Measurements from ENCODE around the gene LYVE1.

The LYVE1 gene

DNA sequence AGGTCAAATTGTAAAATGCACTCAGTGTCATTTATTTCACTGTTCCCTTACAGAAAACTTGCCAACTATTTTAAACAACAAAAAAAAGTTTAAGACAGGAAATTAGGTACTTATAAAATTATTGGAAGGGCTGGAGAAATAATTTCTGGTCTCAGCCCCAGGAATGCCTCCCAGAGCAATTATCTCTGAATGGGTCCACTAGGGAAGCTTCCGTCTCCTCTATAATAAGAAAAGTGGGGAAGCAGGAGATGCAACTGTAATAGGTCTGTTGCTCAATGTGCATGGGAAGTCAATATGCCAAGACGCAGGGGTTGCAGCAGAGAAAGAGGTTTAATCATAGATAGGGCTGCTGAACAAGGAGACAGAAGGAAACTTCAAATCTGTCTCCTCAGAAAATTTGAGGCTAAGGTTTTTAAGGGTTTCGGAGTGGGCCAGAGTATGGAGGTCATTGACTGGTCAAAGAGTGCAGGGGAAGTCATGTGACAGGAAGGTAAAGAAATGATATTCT is 16.6 kb downstream of the LYVE1 start:
- DNase-seq, result no peak

DNA sequence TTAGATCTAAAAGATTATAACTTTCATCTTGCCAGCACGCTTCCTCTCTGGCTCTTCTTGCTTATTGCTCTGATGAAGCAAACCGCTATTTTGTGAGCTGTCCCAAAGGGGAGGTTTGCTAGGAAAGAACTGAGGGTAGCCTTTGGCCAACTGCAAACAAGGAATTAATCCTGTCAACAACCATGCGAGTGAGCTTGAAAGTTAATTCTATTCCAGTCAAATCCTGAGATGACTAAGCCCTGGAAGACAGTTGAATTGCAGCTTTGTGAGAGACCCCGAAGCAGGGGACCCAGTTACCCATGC is 17.2 kb downstream of the LYVE1 start:
- DNase-seq, result no peak

DNA sequence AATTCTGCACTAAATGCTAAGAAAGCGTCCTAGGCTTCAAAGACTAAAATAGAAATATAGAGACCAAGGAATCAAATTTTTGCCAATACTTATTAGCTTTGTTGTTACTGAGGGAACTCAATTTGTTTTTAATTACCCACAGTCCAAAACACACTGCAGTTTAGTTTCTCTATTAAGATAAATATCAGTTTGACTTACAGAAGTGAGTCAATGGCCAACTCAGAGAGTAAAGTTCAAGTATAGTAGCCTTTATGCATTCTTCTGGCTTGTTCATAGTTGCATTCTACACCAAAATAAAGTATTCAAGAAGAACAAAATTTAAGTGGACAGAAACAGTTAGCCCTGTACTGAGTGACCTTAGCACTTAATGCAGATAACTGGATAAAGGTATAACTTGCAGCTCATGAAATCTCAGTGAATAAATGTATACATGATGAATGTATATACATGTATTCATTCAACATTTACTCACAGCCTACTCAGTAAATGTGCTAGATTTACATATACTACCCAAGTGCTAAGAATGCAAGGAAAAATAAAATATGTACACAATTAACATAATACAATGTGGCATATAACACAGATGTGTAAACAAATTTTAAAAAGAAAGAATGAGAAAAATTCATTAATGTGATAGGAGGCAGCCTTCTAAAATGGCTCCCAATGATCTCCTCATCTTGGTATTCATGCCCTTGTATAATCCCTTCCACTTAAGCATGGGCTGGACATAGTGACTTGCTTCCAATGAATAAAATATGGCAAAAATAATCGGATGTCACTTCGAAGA is 17.8 kb downstream of the LYVE1 start:
- DNase-seq, result no peak

DNA sequence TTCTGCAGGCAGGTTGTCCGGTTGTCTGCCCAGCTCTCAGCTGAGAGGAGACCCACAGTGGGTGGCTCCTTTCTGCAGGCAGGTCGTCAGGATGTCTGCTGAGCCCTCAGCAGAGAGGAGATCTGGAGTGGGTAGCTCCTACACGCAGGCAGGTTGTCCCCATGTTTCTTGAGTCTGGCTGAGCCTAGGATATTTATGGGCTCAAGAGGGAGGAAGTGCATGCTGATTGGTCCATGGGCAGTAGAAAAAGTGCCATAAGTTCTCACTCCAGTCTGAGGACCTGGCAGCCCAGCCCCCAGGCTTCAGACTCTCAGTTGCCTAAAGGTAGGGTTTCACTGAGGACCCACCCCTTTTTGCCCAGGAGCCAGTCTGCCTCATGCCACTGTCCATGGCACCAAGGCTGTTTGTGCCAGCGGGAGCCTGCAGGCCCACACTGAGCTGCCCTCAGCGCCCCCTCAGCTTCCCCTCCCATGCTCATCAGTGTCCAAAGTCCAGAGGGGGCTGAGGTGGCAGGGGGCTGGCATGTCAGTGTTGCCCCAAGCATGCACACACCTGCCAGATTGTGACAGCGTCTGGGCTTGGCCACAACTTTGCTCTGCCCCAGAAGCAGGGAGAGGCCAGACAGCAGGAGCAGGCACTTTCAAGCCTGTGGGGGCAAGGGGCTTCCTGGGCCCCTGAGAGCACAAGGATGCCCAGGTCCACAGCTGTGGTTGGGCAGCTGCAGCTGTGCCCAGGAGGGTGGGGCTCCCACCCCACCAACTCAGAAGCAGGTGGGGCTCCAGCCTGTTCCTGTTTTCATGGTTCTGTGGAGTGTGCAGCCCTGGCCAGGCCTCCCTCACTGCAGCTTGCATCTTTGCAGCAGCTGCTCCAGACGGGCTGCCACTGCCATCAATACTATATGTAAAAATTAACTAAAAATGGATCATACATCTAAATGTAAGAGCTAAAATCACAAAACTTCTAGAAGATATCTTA is 23.7 kb downstream of the LYVE1 start:
- peak in 1 of 2 donors; percentile 47 for DNase-seq

DNA sequence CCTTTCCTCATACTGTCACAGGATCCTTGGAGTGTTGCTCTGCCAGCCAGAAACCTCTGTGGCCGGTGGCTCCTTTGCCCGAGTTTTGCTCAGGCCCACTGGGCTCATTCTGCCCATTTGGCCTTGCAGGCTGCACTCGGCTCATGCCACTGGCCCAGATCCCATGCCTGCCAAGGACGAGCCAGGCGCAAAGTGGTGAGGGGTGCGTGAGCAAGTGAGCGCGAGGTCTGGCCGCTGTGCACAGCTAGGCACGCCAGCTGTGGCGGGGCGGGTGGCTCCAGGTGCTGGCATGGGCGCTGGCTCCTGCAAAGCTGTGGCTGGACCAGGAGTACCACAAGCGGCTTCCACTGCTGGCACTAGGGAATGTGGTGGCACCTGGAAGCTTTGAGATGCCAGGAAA is 24.7 kb downstream of the LYVE1 start:
- no peak for DNase-seq

DNA sequence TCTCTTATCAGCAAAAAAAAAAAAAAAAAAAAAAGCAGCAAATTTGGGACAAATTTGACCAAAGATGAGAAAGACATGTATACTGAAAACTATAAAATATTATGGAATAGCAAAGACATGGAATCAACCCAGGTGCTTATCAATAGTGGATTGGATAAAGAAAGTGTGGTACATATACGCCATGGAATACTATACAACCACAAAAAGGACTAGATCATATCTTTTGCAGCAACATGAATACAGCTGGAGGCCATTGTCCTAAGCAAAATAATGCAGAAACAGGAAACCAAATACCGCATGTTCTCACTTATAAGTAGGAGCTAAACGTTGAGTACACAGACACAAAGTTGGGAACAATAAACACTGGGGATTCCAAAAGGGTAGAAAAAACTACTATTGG is 25.7 kb downstream of the LYVE1 start:
- DNase-seq, result no peak

DNA sequence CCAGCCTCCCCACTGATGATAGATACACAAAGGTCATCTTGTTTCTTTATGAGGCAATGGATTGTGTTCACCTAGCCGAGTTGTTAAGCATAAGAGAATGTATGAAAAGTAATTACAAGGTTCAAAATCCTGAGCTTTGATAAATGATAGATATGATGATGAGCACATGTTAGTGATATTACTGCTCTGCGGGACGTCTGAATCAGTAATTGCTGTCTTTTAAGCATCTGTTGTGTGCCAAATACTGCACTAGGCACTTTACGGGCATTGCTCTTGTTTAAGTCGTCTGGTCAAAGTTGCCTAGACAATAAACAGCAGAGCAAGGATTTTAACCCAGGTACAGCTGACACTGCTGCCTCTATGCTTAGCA is 26.9 kb downstream of the LYVE1 start:
- DNase-seq, result no peak

DNA sequence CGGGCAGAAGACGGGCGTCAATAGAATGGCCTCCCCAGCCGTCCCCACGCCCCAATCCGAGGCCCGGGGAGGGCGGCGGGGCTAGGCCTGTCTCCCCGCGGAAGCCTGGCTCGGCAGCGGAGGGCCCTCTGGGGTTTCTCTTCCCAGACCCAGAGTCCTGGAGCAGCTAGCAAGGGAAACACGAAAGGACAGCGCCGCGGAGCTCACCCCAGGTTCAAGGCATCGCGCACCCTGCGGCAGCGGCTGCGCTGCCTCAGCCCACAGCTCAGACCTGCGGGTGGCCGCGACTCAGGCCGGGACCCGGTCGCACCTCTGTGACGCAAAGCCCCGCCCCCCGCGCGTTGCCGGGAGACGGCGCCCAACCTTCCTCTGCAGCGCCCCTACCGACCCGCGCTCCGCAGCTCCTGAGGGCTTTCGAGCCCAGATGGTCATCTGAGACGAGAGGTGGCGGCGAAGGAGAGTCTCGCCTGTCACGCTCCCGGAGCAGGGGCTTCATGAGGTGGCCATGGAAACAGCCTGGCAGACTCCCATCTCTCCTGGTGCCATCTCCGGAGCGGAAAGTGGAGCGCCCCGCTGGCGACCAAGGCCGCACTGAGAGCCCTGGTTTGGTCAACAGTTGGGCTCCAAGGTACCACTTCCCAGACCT is 27.4 kb downstream of the LYVE1 start, which contains the start of gene RNF141:
TSS of gene RNF141 (minus strand) at position 273 of the 646 bp plus-strand sequence. CDS start 7,029 bp downstream, outside the sequence.
- peak; percentile 92 to 93 for DNase-seq

DNA sequence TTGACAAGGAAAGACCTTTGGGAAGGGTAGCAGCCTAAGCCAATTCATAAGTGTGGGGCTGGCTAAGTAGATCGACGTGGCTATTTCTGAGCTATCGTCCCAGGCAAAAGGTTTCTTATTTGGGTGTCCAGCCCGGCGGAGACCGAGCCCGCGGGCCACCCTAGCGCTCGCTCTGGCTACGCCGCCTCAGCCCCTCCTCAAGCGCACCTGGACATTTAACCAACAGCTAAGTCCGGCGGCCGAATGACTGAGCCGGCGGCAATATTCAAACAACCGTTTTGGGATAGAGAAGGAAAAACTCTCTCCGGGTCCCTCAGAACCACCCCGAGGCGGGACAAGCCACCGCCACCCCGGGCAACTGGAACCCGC is 27.9 kb downstream of the LYVE1 start:
- no peak for DNase-seq

DNA sequence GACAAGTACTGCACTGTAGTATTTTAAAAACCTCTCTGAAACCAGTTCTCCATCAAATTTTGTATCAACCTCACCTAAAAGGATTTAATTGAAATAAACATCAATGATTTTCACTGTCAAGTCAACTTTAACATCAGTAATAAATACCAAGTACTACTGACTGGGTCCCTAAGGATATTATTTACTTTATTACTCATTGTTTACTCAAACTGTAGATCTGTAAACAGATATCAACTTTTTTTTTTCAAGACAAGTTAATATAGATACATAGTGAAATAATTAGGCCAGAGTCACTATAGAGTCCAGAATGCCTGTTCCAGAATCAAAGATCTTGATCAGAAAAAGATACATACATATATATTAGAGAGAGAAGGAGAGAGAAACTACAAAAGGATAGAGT is 29.1 kb downstream of the LYVE1 start:
- no peak for DNase-seq

DNA sequence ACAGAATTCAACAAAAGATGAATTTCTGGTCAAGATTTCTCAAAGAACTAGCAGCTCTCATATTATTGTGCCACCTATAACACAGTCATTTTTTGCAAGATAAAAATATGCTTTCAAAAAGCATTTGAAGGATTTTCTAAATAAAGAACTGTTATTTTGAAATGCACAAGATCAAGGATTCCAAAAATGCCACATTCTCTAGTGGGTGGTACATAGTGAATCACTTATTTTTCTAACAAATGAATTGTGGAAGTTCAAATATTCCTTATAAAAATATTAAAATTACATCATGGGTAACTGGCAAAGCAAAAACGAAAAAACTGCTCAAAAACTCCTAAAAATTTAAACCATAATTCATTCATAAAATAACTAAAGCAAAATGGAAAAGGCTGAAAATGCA is 29.5 kb downstream of the LYVE1 start:
- no peak for DNase-seq

DNA sequence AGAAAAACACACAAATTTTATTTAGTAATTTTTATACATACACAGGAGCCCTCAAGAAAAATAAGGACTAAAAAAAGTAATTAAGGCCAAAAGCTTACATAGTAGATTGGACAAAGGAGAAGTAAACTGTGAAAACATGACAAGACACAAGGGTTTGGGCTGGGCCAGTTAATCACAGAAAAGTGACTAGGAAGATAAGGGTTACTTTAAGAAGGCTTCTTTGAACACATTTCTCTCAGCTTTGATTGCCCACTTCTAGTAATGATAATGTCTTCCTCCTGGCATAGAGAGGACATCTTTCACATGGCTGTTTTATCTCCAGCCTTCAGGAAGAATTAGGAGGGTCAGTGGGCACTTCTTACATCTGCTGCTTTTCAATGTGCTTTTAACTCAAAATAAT is 30.9 kb downstream of the LYVE1 start:
- no peak for DNase-seq

DNA sequence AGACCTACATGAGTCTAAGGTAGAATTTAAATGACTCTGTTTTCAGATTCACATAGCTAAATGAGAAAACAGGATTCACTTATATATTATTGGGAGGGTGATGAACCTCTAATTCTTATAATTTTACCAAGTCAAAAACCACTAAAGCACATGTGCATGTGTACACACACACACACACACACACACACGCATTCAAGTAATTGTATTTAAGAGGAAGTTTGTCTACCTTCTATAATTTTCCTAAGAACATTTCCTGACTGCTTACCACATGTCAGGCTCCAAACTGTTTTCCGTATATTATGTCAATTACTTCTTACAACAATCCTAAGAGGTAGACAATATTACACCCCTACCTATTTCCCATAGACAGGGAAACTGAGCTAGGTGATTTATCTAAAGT is 34.1 kb downstream of the LYVE1 start:
- DNase-seq, result no peak

DNA sequence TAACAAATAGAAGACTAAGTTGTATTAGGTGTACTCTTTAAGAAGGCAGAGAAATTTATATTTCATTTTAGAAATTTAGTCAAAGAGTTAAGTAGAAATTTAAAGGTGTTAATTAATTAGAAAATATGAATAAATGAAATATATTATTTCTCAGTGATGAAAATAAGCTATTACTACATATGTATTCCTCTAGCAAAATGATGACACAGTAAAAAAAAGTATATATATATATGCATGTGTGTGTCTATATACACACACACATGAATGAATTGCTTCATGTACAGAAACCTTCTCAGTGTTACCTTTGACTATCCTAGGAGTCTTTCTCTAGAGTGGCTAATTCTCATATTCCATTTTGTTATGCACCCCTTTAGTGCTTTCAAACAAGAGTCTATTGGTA is 35.1 kb downstream of the LYVE1 start:
- DNase-seq, result no peak

DNA sequence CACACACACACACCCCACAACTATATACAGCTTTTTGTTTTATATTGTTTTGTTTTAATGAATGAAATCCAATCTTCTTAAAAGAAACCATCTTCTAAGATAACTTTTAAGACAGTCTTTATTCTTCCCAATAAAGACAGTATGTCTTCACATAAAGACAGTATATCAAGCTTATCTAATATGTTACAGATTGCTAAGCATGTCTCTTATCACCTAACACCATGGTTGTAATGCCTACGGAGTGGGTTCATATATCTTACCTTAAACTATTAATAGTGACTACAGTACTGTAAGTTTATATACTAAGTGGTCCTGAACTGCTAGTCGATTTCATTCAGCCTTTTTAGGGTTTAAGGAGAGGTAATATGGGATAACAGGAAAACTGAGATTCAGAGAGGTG is 35.9 kb downstream of the LYVE1 start:
- DNase-seq, result no peak

DNA sequence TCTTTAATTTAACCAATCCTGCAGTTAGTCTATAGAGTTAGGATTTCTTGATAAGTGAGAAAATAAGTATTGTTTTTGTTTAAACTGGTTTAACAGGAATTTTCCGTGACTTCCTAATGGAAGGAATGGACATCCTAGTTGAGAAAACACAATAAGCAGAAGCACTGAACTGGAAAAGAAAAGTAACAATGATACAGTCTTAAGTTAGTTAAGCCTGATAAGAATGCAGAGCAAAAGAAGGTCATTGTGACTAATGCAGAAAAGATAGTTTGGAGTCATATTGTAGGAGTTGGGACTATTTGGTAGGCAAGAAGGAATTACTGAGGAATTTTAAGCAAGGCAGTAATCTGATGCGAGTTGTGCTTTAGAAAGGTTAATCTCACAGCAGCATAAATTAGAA is 39.2 kb downstream of the LYVE1 start:
- DNase-seq, result no peak

DNA sequence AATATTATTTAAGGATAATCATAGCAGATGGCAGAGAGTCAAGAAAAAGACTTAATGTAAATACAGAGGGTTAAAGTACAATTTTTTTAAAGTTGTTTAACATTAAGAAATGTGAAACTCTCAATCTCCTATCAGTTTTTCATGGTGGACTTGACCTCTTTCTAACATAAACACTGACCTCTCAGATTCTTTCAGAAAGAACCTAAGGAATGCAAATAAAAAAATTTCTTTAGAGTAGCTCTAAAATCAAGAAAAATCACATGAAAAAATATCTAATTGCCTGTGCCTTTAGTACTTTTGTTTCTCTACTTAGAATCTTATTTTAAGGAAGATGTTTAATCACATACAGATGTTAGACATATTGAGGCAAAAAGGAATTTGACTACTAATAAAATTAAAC is 40.3 kb downstream of the LYVE1 start:
- DNase-seq, result no peak

DNA sequence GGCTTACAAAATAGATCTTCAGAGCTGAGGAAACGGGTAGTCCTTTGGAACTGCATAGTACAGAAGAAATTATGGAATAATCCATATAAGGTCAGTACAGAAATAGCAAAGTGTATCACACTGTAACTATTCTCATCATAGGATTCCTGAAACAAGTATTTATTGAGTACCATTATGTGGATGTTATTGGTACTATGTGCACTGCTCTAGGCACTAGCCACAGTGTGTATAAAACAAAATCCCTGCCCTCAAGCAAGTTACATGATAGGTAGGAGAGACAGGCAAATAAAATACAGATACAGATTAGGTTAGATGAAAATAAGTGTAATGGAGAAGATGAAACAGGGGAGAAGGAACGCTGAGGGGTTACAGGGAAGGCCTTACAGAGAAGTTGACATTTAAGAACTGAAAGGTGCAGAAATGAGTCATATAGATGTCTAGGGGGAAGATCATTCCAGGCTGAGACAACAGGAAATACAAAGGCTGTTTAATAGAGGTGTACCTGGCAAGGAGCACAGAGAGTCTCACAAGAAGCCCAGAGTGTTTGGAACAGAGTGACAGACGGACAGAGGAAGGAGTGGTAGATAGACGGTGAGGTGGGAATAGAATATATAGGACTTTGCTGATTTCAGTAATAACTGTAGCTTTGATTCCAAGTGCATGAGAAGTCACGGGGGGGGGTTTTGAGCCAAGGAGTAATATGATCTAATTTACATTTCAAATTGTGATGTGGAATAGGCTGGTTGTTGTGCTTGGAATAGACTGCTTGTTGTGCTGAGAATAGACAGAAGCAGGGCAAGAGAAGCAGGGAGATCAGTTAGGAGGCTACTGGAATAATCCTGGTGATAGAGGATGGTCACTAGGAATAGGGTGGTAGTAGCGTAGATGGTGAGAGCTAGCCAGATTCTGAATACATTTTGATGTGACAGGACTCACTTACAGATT is 41.2 kb downstream of the LYVE1 start:
- DNase-seq, result no peak

DNA sequence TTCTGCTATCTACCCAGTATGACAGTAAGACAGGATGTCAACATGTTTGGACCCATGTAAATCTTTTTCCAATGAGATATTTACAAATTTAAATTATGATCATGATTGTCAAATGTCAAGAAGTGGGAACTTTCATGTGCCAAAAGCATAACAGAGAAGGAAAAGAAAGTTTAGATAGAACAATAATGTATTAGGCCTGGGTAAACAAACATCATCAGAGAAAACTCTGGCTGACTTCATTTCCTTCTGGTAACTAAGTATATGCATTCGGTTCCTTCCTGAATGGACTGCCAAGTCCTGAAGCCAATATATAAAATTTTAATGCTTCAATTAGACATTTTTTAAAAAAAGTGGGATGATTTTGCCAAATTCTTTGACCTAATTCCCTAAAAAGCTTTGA is 44.0 kb downstream of the LYVE1 start:
- no peak for DNase-seq

DNA sequence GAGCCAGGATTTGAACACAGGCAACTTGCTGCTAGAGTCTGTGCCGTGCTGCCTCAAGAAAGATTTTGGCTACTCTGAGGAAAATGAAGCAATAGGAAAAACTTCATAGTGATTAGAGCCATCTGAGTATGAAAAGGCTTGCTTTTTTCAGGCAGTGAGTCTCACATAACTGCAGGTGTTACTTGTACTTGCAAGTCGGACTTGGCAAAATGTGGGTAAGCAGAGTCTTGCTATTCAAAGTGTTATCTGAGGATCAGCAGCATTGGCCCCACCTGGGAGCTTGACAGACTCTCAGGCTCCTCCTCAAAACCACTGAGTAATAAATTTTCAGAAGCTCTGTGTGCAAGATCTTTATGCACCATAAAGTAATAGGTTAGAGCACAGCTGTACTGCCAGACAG is 45.5 kb downstream of the LYVE1 start:
- DNase-seq, result no peak

DNA sequence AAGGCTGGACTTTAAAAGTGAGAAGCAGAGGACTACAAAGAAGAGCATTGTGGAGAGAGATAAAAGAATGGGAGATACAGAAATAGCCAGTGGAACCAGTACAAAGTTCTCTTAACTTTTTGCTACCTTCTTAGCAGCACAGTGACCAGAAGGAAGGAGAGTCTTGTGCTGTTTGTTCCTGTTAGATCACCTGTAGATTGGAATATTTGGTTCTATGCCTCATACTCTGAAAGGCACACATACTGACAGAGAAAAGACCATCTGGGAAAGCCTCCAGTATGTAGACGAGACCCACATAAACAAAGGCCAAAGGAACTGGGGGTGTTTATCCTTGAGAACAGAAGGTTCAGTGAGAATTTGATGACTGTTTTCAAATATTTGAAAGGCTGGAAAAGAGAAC is 46.2 kb downstream of the LYVE1 start:
- no peak for DNase-seq

DNA sequence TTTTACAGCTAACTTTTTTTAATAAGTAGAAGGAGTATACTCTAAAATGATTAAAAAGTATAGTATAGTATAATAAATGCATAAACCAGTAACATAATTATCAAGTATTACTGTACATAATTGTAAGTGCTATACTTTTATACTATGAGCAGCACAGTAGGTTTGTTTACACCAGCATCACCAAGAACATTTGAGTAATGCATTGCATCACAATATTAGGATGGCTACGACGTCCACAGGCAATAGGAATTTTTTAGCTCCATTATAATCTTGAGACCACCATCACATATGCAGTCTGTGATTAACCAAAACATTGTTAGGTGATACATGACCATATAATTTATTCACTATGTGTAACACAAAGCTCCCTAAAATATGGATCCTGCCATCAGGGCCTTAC is 47.9 kb downstream of the LYVE1 start:
- no peak for DNase-seq

Data from CD4-positive, alpha-beta T cell treated with Interleukin-4 for 1 hour (primary cell).